K562 (cell line): Measurements from ENCODE around the gene CRB2. TPM values are rescaled to one million over a fixed set of nuclear protein-coding genes. Genes with fewer than 3 reads are reported as not detected.

Experiments
- ATAC-seq: fragments of 200-7000 bp; cut with Tn5 transposase; 3 replicates; pipeline ENCODE4 v1.9.1; 2020; ENCODE audit warnings: moderate library complexity
- BruUV-seq: library from RNA; stranded (reverse); fragments of 400-500 nt; replicated peaks from 2 replicates; lab custom pipeline; 2021; lab: Mats Ljungman, UMichigan
- CTCF ChIA-PET: fragments of 300-600 bp; formaldehyde crosslinking; extraction: SDS; loops from one replicate; lab custom pipeline; 2021; ENCODE audit warnings: low intra/inter-chr PET ratio; lab: Yijun Ruan, JAX
- POLR2A ChIA-PET: fragments of 300-600, 350-650 bp; sonication (Branson Sonifier 250); formaldehyde crosslinking; extraction: SDS; loops from one replicate; lab custom pipeline; 2021; ENCODE audit warnings: antibody characterized with exemption, inconsistent platforms; lab: Yijun Ruan, JAX
- DNase-seq, 4 experiments: peaks; one replicate each; pipeline versions ENCODE4 v3.0.0 to v3.0.0-alpha.2; 2011 to 2018; ENCODE audit warnings: low spot score in 3 of 4, mixed read lengths in 3 of 4; ENCODE audit errors: extremely low read depth in 1 of 4
- FAIRE-seq: peaks from 2 replicates; lab custom pipeline; 2011; peaks lifted over from hg19 to GRCh38; lab: Jason Lieb, UNC
- H2AFZ ChIP-seq: 2 replicates; pipeline ENCODE4 v1.6.0; 2011; ENCODE audit warnings: low read depth, low read length, control low read depth, inconsistent platforms
- H3K27ac ChIP-seq: fragments of 200-600 bp; 3 replicates; pipeline ENCODE4 v1.8.0; 2011; ENCODE audit warnings: low read depth, mild to moderate bottlenecking, control low read depth, inconsistent platforms, low read length, moderate library complexity, mixed read lengths; ENCODE audit errors: extremely low read depth
- H3K27me3 ChIP-seq, 2 experiments: fragments of 300-600 bp in 1 of 2; 2 replicates in 1 of 2; 3 replicates in 1 of 2; pipeline versions ENCODE4 v1.6.0 to v1.8.0; 2011; ENCODE audit warnings: inconsistent platforms in 2 of 2, low read length in 2 of 2, mild to moderate bottlenecking in 1 of 2, mixed read lengths in 1 of 2, moderate library complexity in 1 of 2; ENCODE audit not compliant: control insufficient read depth in 2 of 2, insufficient read depth in 2 of 2
- H3K36me3 ChIP-seq: fragments of 300-600 bp; 3 replicates; pipeline ENCODE4 v1.8.0; 2011; ENCODE audit warnings: mild to moderate bottlenecking, low read length, inconsistent platforms; ENCODE audit not compliant: control insufficient read depth, insufficient read depth
- H3K4me1 ChIP-seq, 2 experiments: fragments of 200-600 bp in 1 of 2; replicated peaks in 1 of 2; 2 replicates in 1 of 2; 3 replicates in 1 of 2; pipeline versions ENCODE4 v1.5.1 to v1.8.0; 2011; ENCODE audit warnings: inconsistent platforms in 2 of 2, low read length in 2 of 2, mild to moderate bottlenecking in 1 of 2, mixed read lengths in 1 of 2, moderate library complexity in 1 of 2; ENCODE audit not compliant: control insufficient read depth in 2 of 2, insufficient read depth in 2 of 2
- H3K4me2 ChIP-seq: 2 replicates; pipeline ENCODE4 v1.6.1; 2011; ENCODE audit warnings: low read length, control low read depth, inconsistent platforms, mixed read lengths; ENCODE audit not compliant: insufficient read depth
- H3K4me3 ChIP-seq: fragments of 200-600 bp; sonication (generic), shearing (Covaris generic); 2 replicates; pipeline ENCODE4 v1.5.1; 2016; ENCODE audit warnings: control low read depth, inconsistent platforms
- H3K79me2 ChIP-seq: fragments of 200-600 bp; 3 replicates; pipeline ENCODE4 v1.8.0; 2011; ENCODE audit warnings: low read length, inconsistent platforms; ENCODE audit not compliant: control insufficient read depth, insufficient read depth
- H3K9ac ChIP-seq, 2 experiments: 2 replicates each; pipeline versions ENCODE4 v1.6.0 to v1.6.1; 2011; ENCODE audit warnings: low read depth in 2 of 2, low read length in 2 of 2, control low read depth in 1 of 2, inconsistent platforms in 1 of 2, mild to moderate bottlenecking in 1 of 2, mixed read lengths in 1 of 2; ENCODE audit not compliant: insufficient read depth in 1 of 2
- H3K9me1 ChIP-seq: one replicate; pipeline ENCODE4 v1.6.0; 2011; ENCODE audit warnings: inconsistent platforms, mild to moderate bottlenecking, low read length, moderate library complexity; ENCODE audit not compliant: control insufficient read depth, insufficient read depth
- H3K9me3 ChIP-seq: replicated peaks from 2 replicates; pipeline ENCODE4 v1.5.1; 2011; ENCODE audit warnings: low read depth, low read length, inconsistent platforms; ENCODE audit not compliant: control insufficient read depth, insufficient read depth
- H4K20me1 ChIP-seq: replicated peaks from 2 replicates; pipeline ENCODE4 v1.6.1; 2011; ENCODE audit warnings: low read length, inconsistent platforms, mixed read lengths; ENCODE audit not compliant: control insufficient read depth, insufficient read depth
- CBFB ChIP-seq: sonication (generic); formaldehyde crosslinking; IDR thresholded peaks from 2 replicates; pipeline ENCODE4 v1.4.0; 2020; ENCODE audit warnings: mild to moderate bottlenecking, missing genetic modification reagents
- CBX2 ChIP-seq: fragments of 200-600 bp; sonication (generic); IDR thresholded peaks from one replicate; pipeline ENCODE4 v1.6.1; 2012; ENCODE audit warnings: mild to moderate bottlenecking, low read length, inconsistent platforms; ENCODE audit not compliant: insufficient read depth, poor library complexity, severe bottlenecking
- KAT8 ChIP-seq: fragments of 450-650 bp; IDR thresholded peaks from 2 replicates; pipeline ENCODE4 v1.6.1; 2016; ENCODE audit warnings: low read depth, mild to moderate bottlenecking
- MCM2 ChIP-seq: fragments of 450-650 bp; IDR thresholded peaks from 2 replicates; pipeline ENCODE4 v1.6.1; 2017; ENCODE audit warnings: low read depth, mild to moderate bottlenecking
- MED1 ChIP-seq: sonication (generic); formaldehyde crosslinking; IDR thresholded peaks from 2 replicates; pipeline ENCODE4 v1.8.1; 2023; ENCODE audit warnings: missing genetic modification reagents, borderline replicate concordance
- NCOR1 ChIP-seq: fragments of 450-650 bp; IDR thresholded peaks from 2 replicates; pipeline ENCODE4 v1.6.1; 2016; ENCODE audit warnings: mild to moderate bottlenecking, moderate library complexity
- SMARCA4 ChIP-seq: fragments of 450-650 bp; IDR thresholded peaks from 2 replicates; pipeline ENCODE4 v1.6.1; 2016
- ZNF41 ChIP-seq: fragments of 250-450 bp; sonication (Bioruptor Pico); conservative IDR thresholded peaks from 2 replicates; pipeline ENCODE4 v1.4.0; 2020; ENCODE audit warnings: mild to moderate bottlenecking
- WGBS: fragments of 100-300 bp; shearing (Covaris generic); methylation state at CpG from one replicate; pipeline ENCODE4 v1.1.6; 2016; ENCODE audit warnings: low coverage, mixed read lengths; ENCODE audit not compliant: insufficient coverage; ENCODE audit errors: missing lambda C conversion rate; 5-methylcytosine and 5-hydroxymethylcytosine counted together
- in situ Hi-C: fragments of 300-500 bp; cut with MboI; formaldehyde crosslinking; loops from 4 replicates; pipeline ENCODE4 v1.15.0; 2018; ENCODE audit warnings: inconsistent platforms, mixed read lengths
- intact Hi-C: fragments of 100-400 bp; cut with micrococcal nuclease; formaldehyde crosslinking; loops from 2 replicates; pipeline ENCODE4 v1.14.2; 2022
- polyA plus RNA-seq, 8 experiments: library from polyadenylated mRNA; depleted of rRNA in 4 of 8; stranded (reverse) in 5 of 8; unstranded in 3 of 8; fragments of >200 nt; fragmentation: Nextera tagmentation in 2 of 8; fragmentation: Illumina TruSeq in 1 of 8; extraction: Ambion mirVana in 2 of 8; extraction: Trizol in 1 of 8; gene quantifications; 2 replicates each; pipeline versions ENCODE4 v1.2.1 to v1.2.3, GENCODE V29; 2011 to 2014; ENCODE audit warnings: inconsistent platforms in 1 of 8, missing spikeins in 1 of 8
- total RNA-seq, 7 experiments: library from RNA; depleted of rRNA in 6 of 7; stranded (reverse); fragments of >200 nt in 6 of 7; fragmentation: Illumina TruSeq in 2 of 7; extraction: Trizol in 2 of 7; gene quantifications; 2 replicates each; pipeline versions ENCODE4 v1.2.1 to v1.2.3, GENCODE V29; 2011 to 2021; ENCODE audit warnings: low replicate concordance in 1 of 7
- TF ChIP-seq, protein P1 (sequence below): fragments of 450-650 bp; IDR thresholded peaks from 2 replicates; pipeline ENCODE4 v1.6.1; 2016; ENCODE audit warnings: low read depth, mild to moderate bottlenecking, moderate library complexity

Gene CRB2
- total and polyA plus RNA-seq, 9 of the 15 experiments (the other 6 are each of a cell fraction or from before 2014, with no cell fraction given), result 0.13 to 1.2 (median 0.25) TPM; not detected in 2

DNA sequence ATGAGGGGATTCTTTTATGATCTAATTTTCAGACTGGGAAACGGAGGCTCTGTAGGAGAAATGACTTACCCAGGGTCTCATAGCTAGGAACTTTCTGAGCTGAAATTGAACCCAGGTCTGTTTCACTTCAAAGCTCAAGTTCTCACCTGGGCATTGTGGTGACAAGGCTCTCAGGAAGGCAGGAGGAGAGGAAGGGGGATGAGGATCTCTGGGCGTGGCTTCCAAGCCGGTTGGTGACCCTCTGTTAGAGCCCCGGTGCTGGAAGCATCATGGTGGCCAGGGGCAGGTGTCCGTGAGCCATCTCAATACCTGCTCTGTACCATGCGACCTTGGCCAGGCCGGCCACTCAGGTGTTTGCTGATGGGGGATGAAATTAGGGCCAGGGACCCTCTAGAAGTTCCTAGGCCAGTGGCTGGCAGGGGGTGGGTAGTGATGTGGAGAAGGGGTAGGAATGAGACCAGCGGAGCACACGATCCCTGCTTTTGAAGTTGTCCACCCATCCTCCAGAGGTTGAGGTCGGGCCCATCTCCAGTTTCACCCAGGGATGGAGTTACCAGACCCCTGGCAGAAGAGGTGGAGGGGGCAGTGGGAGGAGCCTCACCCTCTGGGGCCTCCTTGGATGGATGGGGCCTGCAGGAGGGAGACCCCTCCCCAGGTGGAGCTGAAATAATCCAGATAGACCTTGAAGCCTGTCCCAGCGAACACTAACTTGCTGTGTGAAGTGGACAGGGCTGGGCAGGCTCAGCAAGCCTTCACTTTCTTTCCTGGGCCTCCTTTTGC is 5.9 kb downstream of the CRB2 start:
- no peaks in the 10 kb centered on the region for H3K79me2 ChIP-seq
- in situ Hi-C loops, result no loop called here

More for the DNA sequence above, 5.9 kb downstream of the CRB2 start:
- no peak for TF ChIP-seq MED1 (CRISPR knock-in tag)
- no peak for TF ChIP-seq MCM2
- no peak for TF ChIP-seq NCOR1
- TF ChIP-seq KAT8, result no peak
- TF ChIP-seq ZNF41 (CRISPR knock-in tag), result no peak
- TF ChIP-seq SMARCA4, result no peak
- TF ChIP-seq CBFB (CRISPR knock-in tag), result no peak
- TF ChIP-seq CBX2, result no peak
- TF ChIP-seq, protein P1, sequence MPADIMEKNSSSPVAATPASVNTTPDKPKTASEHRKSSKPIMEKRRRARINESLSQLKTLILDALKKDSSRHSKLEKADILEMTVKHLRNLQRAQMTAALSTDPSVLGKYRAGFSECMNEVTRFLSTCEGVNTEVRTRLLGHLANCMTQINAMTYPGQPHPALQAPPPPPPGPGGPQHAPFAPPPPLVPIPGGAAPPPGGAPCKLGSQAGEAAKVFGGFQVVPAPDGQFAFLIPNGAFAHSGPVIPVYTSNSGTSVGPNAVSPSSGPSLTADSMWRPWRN, result no peak
- no peak overlapping the region for H3K4me3 ChIP-seq
- no TSS peak for BruUV-seq
- ChIA-PET POLR2A (interaction anchor here (0.6 to 1.5 kb wide), 5 partner anchors 9 to 711 kb away, joined by 3 to 5 read pairs (median 4); no protein-coding TSS in a partner anchor), CTCF (no interaction called here)
- H3K27me3 ChIP-seq, result no peaks in the 10 kb centered on the region
- H3K9ac ChIP-seq, result peak overlapping the region in 1 of 2 experiments; percentile 69; a peak in 2 of 4 replicates
- peaks cover 34 to 84% of the 10 kb centered on the region in 2 experiments for H3K4me1 ChIP-seq
- ATAC-seq (no peak), FAIRE-seq (no peak), DNase-seq (no peak)
- no peak overlapping the region for H3K4me2 ChIP-seq
- peak overlapping the region; percentile 67; the same call in 1 of the 2 replicates for H2AFZ ChIP-seq
- no peak overlapping the region for H3K27ac ChIP-seq
- intact Hi-C loops, result no loop called here
- no peaks in the 10 kb centered on the region for H3K36me3 ChIP-seq
- no peaks in the 10 kb centered on the region for H4K20me1 ChIP-seq
- WGBS, result 52% methylated on average over 11 of the region's 11 CpGs
- H3K9me1 ChIP-seq, result no peaks in the 10 kb centered on the region
- no peaks in the 10 kb centered on the region for H3K9me3 ChIP-seq
